Peyer's patch (tissue), 4 donors: ENCODE results near the gene SHMT2. TPM values are rescaled to one million over a fixed set of nuclear protein-coding genes. Genes with fewer than 3 reads are reported as not detected.

Source experiments
- DNase-seq, 3 donors: peaks; one replicate each; pipeline ENCODE4 v3.0.0-alpha.2; 2017 to 2019
- H3K27ac ChIP-seq, 4 donors: fragments of 200-600 bp; sonication (generic); one replicate each; pipeline ENCODE4 v1.5.1; 2016 to 2019
- H3K27me3 ChIP-seq, 2 donors: fragments of 200-600 bp; sonication (generic); one replicate each; pipeline ENCODE4 v1.5.1; 2019
- H3K36me3 ChIP-seq, 3 donors: fragments of 200-600 bp; sonication (generic); one replicate each; pipeline ENCODE4 v1.5.1; 2016 to 2019
- H3K4me1 ChIP-seq, 4 donors: fragments of 200-600 bp; sonication (generic); one replicate each; pipeline ENCODE4 v1.5.1; 2016 to 2019
- H3K4me3 ChIP-seq, 4 donors: fragments of 200-600 bp; sonication (generic); 1 replicate in 3 of 4; 2 replicates in 1 of 4; pipeline ENCODE4 v1.5.1; 2016 to 2019; ENCODE audit warnings: mild to moderate bottlenecking in 1 of 4
- H3K9me3 ChIP-seq, 4 donors: fragments of 200-600 bp; sonication (generic); one replicate each; pipeline ENCODE4 v1.5.1; 2016 to 2019; ENCODE audit warnings: mild to moderate bottlenecking in 1 of 4
- POLR2A ChIP-seq, 2 donors: fragments of 450-650 bp; IDR thresholded peaks; one replicate each; pipeline ENCODE4 v1.5.1; 2017; ENCODE audit warnings: antibody characterized with exemption in 2 of 2, mild to moderate bottlenecking in 2 of 2, moderate library complexity in 2 of 2
- total RNA-seq, 4 donors: library from RNA; depleted of rRNA; stranded (reverse); fragments of >200 nt; gene quantifications; one replicate each; pipeline ENCODE4 v1.1.0, GENCODE V29; 2016
- TF ChIP-seq, protein P1 (sequence below), 6 experiments: fragments of 450-650 bp in 4 of 6; fragments of 200-600 bp in 2 of 6; sonication (generic) in 1 of 6; IDR thresholded peaks; one replicate each; pipeline ENCODE4 v1.5.1; 2017 to 2019; ENCODE audit warnings: antibody characterized with exemption in 6 of 6, mild to moderate bottlenecking in 3 of 6, moderate library complexity in 1 of 6

The SHMT2 gene
- total RNA-seq, 4 donors from 2014 or later: 34.4 to 72.6 (median 36.3) TPM

DNA sequence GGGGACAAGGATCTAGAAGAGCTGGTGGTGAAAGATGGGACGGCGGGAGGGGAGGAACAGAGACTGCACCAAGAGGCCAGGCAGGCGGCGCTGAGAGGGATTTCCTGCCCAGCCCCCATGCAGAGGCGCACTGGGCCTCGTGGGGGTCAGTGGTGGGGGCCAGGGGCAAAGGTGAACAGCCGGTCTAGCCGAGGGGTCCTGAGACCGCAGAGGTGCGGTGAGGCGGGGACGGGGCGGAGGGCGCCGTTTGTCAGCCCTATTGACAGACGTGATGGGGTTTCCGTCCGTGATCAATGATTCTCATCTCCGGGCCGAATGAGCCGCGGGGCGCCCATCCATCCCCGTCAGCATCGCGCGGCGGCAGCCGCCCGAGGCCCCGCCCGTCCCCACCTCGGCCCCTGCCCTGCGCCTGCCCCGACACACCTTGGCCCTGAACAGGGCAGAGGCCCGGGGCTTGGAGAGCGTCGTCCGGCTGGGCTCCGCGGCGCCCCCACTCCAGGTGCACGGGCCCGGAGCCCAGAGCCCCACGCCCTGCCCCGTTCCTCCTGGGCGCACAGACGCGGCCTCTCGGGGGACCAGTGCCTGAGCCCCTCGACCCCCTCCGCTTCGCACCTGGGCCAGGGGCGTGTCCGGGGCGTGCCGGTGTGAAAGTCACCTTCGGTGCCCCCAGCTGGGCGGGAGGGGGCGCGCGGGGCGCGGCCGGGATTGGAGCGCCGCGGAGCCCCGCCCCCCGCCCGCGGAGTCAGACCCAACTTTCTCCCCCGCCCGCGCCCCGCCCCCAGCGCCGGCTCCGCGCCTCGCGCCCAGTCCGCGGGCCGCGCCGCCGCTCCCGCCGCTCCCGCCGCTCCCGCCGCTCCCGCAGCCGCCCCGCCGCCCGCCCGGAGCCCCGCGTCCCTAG lies 13.2 kb upstream of the SHMT2 start, which contains the start of gene NXPH4:
TSS of gene NXPH4 (plus strand) at position 781 of the 898 bp plus-strand sequence. CDS start 176 bp downstream, outside the sequence.
- Histone ChIP-seq H3K27ac (peak within 1 kb of the TSS in 1 of 4 donors; percentile 49), H3K9me3 (no peaks in the 10 kb centered on the region), H3K36me3 (peaks cover 0 to 17% (median 0%) of the 10 kb centered on the region in 3 donors), H3K4me3 (peak within 1 kb of the TSS; percentile 28 to 55 (median 50)), H3K27me3 (peaks cover 0 to 60% of the 10 kb centered on the region in 2 donors), H3K4me1 (peaks cover 0 to 38% (median 21%) of the 10 kb centered on the region in 4 donors)
- DNase-seq: peak; percentile 58 to 72 (median 66)
- TF ChIP-seq, protein P1, sequence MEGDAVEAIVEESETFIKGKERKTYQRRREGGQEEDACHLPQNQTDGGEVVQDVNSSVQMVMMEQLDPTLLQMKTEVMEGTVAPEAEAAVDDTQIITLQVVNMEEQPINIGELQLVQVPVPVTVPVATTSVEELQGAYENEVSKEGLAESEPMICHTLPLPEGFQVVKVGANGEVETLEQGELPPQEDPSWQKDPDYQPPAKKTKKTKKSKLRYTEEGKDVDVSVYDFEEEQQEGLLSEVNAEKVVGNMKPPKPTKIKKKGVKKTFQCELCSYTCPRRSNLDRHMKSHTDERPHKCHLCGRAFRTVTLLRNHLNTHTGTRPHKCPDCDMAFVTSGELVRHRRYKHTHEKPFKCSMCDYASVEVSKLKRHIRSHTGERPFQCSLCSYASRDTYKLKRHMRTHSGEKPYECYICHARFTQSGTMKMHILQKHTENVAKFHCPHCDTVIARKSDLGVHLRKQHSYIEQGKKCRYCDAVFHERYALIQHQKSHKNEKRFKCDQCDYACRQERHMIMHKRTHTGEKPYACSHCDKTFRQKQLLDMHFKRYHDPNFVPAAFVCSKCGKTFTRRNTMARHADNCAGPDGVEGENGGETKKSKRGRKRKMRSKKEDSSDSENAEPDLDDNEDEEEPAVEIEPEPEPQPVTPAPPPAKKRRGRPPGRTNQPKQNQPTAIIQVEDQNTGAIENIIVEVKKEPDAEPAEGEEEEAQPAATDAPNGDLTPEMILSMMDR (IDR thresholded peaks at IDR 0.05): no peak
- no peak for TF ChIP-seq POLR2A (IDR thresholded peaks at IDR 0.05)

DNA sequence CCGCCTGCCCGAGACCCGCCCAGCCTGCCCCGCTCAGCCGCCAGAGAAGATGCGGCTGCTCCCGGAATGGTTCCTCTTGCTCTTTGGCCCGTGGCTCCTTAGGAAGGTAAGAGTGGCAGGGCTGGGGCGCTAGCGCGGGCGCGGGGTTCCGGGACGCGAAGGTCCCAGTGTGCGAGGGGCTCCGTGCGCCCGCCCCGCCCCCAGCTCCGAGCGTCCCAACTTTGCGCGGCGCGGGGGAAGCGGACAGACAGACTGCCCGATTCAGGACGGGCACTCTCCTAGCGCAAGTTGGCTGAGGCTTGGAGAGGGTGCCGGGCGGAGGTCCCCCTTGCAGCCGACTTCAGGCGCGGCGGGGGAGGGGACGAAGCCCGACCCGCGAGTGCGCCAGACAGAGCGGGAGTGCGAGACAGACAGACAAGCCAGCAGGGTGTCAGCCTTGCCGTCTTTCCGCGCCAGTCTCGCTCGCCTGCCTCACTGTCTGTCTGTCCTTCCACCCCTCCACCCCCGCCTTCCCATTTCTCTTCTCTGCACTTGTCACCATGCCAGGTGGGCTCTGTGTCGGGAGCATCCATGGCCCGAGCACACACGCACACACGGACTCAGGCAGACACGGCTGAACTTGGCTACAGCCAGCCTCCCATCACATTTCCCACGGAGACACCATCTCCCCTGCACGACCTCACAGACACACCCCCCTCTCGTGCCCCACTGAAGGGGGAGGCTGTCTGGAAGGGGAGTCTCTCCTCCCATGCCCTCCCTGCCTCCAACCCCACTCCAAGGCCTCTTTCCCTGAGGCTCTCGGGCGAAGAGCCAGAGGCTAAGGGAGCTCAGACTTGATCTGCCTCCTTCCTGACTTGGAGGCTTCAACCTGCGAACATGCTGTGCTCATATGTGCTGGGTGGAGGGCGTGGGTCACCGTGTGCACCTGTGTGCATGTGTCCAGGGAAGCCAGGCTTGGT lies 12.3 kb upstream of the SHMT2 start:
- DNase-seq: no peak
- Histone ChIP-seq H3K4me1 (peaks cover 0 to 38% (median 21%) of the 10 kb centered on the region in 4 donors), H3K9me3 (no peaks in the 10 kb centered on the region), H3K27ac (no peak overlapping the region), H3K27me3 (peaks cover 0 to 69% of the 10 kb centered on the region in 2 donors), H3K36me3 (peaks cover 0 to 7% (median 0%) of the 10 kb centered on the region in 3 donors), H3K4me3 (peak overlapping the region; percentile 28 to 55 (median 50))
- TF ChIP-seq, protein P1 (IDR thresholded peaks at IDR 0.05): no peak
- TF ChIP-seq POLR2A (IDR thresholded peaks at IDR 0.05): no peak

DNA sequence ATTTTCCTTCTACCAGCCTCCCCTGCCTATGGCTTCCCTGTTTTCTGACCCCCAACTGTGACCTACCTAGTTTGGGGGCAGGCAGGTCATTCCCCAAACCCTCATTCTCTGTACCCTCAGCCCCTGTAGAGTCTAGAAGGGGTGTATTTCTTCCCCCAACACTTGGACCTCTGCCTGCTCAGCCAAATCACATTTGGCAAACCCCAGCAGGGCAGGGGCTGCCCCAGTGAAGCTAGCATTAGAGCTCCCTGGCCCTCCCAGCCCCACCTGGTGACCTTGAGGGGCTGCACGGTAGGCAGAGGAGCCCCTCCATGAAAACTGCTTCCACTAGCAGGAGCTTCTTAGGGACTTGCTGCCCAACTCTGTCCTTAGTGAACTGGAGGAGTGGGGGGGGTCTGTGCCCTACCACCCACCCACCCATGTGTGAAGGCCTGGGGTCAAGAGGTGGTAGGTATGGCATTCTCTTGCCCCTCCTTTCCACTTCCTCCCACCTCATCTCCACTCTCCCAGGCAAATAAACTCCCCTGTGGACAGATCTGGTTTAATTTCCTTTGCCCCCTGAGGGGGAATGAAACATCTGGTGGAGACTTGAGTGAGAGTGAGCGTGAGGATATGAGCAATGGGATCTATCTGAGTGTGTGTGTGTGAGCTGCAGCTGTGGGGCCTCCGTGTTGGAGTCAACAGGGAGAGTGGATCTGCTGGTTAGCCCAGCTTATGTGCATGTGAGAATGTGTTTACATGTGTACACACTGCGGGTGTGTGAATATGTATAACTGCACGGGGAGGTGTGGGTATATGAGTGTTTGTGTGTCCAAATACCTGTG lies 11.3 kb upstream of the SHMT2 start:
- no peak for TF ChIP-seq POLR2A (IDR thresholded peaks at IDR 0.05)
- TF ChIP-seq, protein P1 (IDR thresholded peaks at IDR 0.05): no peak
- peaks cover 0 to 78% of the 10 kb centered on the region in 2 donors for H3K27me3 ChIP-seq
- H3K9me3 ChIP-seq: no peaks in the 10 kb centered on the region
- peaks cover 0 to 38% (median 21%) of the 10 kb centered on the region in 4 donors for H3K4me1 ChIP-seq
- no peak for DNase-seq
- no peak overlapping the region for H3K4me3 ChIP-seq
- H3K27ac ChIP-seq: no peak overlapping the region
- no peaks in the 10 kb centered on the region for H3K36me3 ChIP-seq

DNA sequence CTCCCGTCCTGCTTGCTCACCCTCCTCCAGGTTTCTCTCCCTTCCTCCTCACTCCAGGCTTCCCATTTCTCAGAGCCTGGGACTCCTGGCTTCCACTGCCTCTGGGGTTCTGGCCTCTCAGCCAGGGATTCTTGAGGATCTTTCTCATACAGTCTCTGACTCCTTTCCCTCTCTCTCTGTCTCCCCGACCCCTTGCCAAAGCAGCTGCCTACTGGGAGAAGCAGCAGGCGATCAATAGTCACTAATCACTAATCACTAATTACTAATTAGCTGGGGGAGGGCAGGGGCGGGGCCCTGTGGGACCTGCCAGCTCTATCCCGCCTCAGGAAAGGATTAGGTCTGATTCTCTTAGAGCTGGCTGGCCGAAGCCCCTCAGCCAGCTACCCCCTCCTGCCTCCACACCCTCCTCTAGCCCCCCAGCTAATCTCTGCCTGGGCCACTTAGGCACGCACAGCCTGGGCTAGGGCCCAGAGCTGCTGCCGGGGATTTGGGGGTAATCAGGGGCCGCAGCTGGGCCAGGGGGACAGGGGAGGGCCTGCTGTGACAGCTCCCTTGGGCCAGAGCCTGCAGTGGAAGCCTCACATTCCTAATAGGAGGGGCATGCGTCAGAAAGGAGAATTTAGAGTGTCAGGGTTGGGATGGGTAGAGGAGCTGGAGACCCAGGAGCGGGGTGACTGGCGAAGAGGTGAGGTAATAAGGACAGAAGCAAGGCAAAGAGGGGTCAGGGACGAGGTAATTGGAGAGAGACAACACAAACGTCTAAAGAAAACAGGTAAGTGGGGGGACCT lies 10.1 kb upstream of the SHMT2 start:
- H3K4me3 ChIP-seq: no peak overlapping the region
- H3K36me3 ChIP-seq: no peaks in the 10 kb centered on the region
- no peak for TF ChIP-seq POLR2A (IDR thresholded peaks at IDR 0.05)
- TF ChIP-seq, protein P1 (IDR thresholded peaks at IDR 0.05): no peak
- DNase-seq: no peak
- H3K9me3 ChIP-seq: no peaks in the 10 kb centered on the region
- H3K4me1 ChIP-seq: peaks cover 0 to 29% (median 20%) of the 10 kb centered on the region in 4 donors
- no peak overlapping the region for H3K27ac ChIP-seq
- H3K27me3 ChIP-seq: peaks cover 0 to 85% of the 10 kb centered on the region in 2 donors
